Testis (tissue), 2 donors: ENCODE results near the gene XYLT1.

Experiments used
- POLR2A ChIP-seq: fragments of 450-650 bp; IDR thresholded peaks from one replicate; pipeline ENCODE4 v1.6.1; 2017; ENCODE audit warnings: antibody characterized with exemption, mild to moderate bottlenecking, moderate library complexity
- TF ChIP-seq, protein P1 (sequence below), 3 experiments: fragments of 450-650 bp in 2 of 3; fragments of 200-600 bp in 1 of 3; sonication (generic) in 1 of 3; IDR thresholded peaks; one replicate each; pipeline ENCODE4 v1.5.1; 2016 to 2019; ENCODE audit warnings: antibody characterized with exemption in 3 of 3, mild to moderate bottlenecking in 2 of 3, moderate library complexity in 1 of 3

DNA sequence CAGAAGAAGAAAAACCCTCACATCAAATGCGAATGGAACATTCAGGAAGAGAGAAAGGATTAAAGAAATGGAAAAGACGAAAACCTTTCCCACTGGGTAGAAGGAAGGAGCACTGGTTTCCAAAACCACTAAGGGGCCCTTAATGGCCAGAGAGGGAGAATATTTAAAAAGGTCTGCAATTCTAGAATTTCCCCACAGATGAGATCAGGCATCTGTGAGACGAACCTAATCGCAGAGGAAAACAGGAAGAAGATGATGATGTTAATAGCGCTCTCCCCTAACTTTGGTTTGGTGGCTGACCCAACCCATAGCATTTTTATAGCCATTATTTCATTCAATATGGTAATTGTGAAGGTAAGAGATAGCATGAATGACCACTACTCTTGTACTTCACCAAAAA is 32.8 kb downstream of the XYLT1 start:
- TF ChIP-seq, protein P1, sequence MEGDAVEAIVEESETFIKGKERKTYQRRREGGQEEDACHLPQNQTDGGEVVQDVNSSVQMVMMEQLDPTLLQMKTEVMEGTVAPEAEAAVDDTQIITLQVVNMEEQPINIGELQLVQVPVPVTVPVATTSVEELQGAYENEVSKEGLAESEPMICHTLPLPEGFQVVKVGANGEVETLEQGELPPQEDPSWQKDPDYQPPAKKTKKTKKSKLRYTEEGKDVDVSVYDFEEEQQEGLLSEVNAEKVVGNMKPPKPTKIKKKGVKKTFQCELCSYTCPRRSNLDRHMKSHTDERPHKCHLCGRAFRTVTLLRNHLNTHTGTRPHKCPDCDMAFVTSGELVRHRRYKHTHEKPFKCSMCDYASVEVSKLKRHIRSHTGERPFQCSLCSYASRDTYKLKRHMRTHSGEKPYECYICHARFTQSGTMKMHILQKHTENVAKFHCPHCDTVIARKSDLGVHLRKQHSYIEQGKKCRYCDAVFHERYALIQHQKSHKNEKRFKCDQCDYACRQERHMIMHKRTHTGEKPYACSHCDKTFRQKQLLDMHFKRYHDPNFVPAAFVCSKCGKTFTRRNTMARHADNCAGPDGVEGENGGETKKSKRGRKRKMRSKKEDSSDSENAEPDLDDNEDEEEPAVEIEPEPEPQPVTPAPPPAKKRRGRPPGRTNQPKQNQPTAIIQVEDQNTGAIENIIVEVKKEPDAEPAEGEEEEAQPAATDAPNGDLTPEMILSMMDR (IDR thresholded peaks at IDR 0.05), result no peak
- no peak for TF ChIP-seq POLR2A
